PFSK-1 (cell line): ENCODE results near the gene INKA2.

ENCODE experiments used
- FOXP2 ChIP-seq: optimal IDR thresholded peaks from 2 replicates; pipeline ENCODE3; 2011; ENCODE audit warnings: borderline replicate concordance, control low read depth, inconsistent platforms; ENCODE audit not compliant: insufficient read depth; ENCODE audit errors: extremely low read length, extremely low read depth
- POLR2AphosphoS5 ChIP-seq: IDR thresholded peaks from 2 replicates; pipeline ENCODE4 v1.6.1; 2012; ENCODE audit warnings: low read depth, mild to moderate bottlenecking, control low read depth, low read length, moderate library complexity
- SIN3A ChIP-seq: IDR thresholded peaks from 2 replicates; pipeline ENCODE4 v1.6.1; 2012; ENCODE audit warnings: mild to moderate bottlenecking, low read length, moderate library complexity, borderline replicate concordance; ENCODE audit not compliant: insufficient read depth
- TAF1 ChIP-seq: IDR thresholded peaks from 2 replicates; pipeline ENCODE4 v1.6.1; 2012; ENCODE audit warnings: low read length, control low read depth, borderline replicate concordance; ENCODE audit not compliant: insufficient read depth
- TF ChIP-seq, protein P1 (sequence below), 2 experiments: IDR thresholded peaks; 2 replicates each; pipeline versions ENCODE4 v1.6.1 to v1.8.0; 2011 to 2012; ENCODE audit warnings: low read depth in 2 of 2, low read length in 2 of 2, control low read depth in 1 of 2, inconsistent platforms in 1 of 2, mild to moderate bottlenecking in 1 of 2, moderate library complexity in 1 of 2; ENCODE audit not compliant: insufficient read depth in 1 of 2

Gene INKA2

DNA sequence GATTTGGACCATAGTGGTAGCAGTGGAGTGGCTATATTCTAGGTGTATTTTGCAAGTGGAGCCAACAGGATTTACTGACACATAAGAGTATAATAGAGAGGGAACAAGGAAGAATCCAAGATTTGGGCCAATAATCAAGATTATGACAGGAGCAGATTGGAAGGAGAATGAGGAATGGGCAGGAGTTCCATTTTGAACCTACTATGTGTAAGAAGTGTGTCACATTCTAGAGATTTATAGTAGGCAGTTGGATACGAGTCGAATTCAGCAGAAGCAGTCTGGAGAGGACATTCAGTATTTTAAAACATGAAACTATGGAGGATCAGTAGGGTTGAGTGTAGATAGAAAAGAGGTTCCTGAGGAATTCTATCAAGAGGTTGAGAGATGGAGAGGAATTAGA lies 21.7 kb downstream of the INKA2 start:
- TF ChIP-seq, protein P1, sequence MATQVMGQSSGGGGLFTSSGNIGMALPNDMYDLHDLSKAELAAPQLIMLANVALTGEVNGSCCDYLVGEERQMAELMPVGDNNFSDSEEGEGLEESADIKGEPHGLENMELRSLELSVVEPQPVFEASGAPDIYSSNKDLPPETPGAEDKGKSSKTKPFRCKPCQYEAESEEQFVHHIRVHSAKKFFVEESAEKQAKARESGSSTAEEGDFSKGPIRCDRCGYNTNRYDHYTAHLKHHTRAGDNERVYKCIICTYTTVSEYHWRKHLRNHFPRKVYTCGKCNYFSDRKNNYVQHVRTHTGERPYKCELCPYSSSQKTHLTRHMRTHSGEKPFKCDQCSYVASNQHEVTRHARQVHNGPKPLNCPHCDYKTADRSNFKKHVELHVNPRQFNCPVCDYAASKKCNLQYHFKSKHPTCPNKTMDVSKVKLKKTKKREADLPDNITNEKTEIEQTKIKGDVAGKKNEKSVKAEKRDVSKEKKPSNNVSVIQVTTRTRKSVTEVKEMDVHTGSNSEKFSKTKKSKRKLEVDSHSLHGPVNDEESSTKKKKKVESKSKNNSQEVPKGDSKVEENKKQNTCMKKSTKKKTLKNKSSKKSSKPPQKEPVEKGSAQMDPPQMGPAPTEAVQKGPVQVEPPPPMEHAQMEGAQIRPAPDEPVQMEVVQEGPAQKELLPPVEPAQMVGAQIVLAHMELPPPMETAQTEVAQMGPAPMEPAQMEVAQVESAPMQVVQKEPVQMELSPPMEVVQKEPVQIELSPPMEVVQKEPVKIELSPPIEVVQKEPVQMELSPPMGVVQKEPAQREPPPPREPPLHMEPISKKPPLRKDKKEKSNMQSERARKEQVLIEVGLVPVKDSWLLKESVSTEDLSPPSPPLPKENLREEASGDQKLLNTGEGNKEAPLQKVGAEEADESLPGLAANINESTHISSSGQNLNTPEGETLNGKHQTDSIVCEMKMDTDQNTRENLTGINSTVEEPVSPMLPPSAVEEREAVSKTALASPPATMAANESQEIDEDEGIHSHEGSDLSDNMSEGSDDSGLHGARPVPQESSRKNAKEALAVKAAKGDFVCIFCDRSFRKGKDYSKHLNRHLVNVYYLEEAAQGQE (IDR thresholded peaks at IDR 0.05; ENCODE audit: insufficient read depth in 1 of 2, low read depth in 2 of 2, low read length in 2 of 2): no peak
- TF ChIP-seq FOXP2 (no peak), TAF1 (no peak), POLR2AphosphoS5 (no peak)

DNA sequence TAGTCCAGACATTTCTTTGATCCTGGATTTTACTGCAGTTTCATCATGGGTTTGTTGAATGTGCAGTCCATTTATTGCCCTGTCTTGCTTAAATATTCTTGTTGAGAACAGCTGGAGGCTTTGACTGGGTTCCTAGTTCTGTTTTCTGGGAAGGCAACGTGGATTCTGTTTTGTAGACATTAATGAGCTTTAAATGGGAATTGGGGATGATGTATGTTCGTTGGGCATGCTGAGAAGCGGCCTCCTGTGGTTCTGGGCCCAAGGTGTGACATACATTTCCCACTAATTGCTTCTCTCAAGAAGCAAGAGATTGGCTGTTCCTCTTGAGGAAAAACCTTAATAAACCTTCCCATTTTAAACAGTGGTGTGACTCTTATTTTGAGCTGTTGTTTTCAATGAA lies 22.9 kb downstream of the INKA2 start:
- TF ChIP-seq, protein P1 (IDR thresholded peaks at IDR 0.05; ENCODE audit: insufficient read depth in 1 of 2, low read depth in 2 of 2, low read length in 2 of 2): no peak
- TF ChIP-seq FOXP2 (no peak), POLR2AphosphoS5 (no peak), TAF1 (no peak), SIN3A (no peak)

DNA sequence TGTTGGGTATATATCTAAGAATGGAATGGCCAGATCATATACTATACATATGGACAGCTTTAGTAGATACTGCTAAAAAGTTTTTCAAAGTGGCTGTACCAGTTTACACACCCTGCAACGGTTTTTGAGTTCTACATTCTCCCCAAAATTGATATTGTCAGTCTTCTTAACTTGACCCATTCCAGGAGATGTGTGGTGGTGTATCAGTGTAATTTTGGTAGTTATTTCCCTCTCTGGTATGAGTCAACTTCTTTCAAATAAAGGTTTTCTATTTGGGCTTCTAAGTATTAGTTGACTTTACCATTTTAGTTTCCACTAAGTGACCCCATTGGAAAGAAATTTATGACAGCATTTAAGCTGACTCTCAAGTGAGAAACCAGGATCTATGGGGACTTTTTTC lies 29.2 kb downstream of the INKA2 start:
- TF ChIP-seq FOXP2 (no peak), POLR2AphosphoS5 (no peak), TAF1 (no peak), SIN3A (no peak)
- TF ChIP-seq, protein P1 (IDR thresholded peaks at IDR 0.05; ENCODE audit: insufficient read depth in 1 of 2, low read depth in 2 of 2, low read length in 2 of 2): no peak

DNA sequence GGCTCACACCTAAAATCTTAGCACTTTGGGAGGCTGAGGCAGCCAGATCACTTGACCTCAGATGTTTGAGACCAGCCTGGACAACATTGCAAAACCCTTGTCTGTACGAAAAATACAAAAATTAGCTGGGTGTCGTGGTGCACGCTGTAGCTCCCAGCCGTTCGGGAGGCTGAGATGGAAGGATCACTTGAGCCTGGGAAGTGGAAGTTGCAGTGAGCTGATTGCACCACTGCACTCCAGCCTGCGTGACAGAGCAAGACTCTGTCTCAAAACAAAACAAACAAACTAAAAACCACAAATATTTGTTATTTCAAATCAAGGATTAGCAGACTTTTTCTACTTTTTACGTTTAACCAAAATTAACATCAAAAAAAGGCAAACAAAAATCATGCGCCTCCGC lies 31.3 kb downstream of the INKA2 start:
- no peak for TF ChIP-seq TAF1
- TF ChIP-seq SIN3A: no peak
- TF ChIP-seq FOXP2: no peak
- TF ChIP-seq, protein P1 (IDR thresholded peaks at IDR 0.05; ENCODE audit: insufficient read depth in 1 of 2, low read depth in 2 of 2, low read length in 2 of 2): no peak
- no peak for TF ChIP-seq POLR2AphosphoS5

DNA sequence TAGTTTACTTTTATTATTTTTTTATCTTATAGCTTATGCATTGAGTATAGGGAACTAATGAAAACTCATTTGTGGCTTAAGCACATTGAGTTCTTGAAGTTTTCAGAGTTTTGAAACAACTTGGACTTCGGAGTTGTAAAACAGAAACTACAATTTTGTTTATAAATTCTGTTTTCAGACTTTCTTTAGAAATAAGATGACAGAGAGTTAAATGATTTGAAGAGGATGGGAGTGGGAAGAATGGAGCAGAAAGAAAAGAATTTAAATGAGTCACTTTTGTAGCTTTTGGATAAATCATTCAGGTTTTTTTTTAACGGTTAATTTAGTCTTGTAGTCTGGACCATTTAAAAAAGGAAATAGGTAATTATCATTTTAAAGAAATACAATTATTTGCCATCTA lies 32.3 kb downstream of the INKA2 start:
- TF ChIP-seq POLR2AphosphoS5 (no peak), TAF1 (no peak), SIN3A (no peak), FOXP2 (no peak)
- TF ChIP-seq, protein P1 (IDR thresholded peaks at IDR 0.05; ENCODE audit: insufficient read depth in 1 of 2, low read depth in 2 of 2, low read length in 2 of 2): no peak
